Common myeloid progenitor, CD34-positive (primary cell): ENCODE measurements around the gene ERH.
"Not testable (repeated sequence)": the region's sequence is repeated elsewhere in the genome, so short reads cannot be mapped to it uniquely, and the experiment has no call there.

Experiments
- CTCF ChIA-PET: fragments of 350-600 bp; sonication (Branson Sonifier 250); formaldehyde crosslinking; loops from one replicate; lab custom pipeline; 2021; ENCODE audit warnings: antibody characterized with exemption; lab: Charles Lee
- POLR2A ChIA-PET: fragments of 350-600 bp; sonication (Branson Sonifier 250); formaldehyde crosslinking; loops from one replicate; lab custom pipeline; 2021; ENCODE audit warnings: antibody characterized with exemption; lab: Charles Lee
- DNase-seq, 3 donors: peaks; one replicate each; pipeline versions ENCODE4 v3.0.0 to v3.0.0-alpha.2; 2013
- H3K27ac ChIP-seq, 2 experiments: 1 replicate in 1 of 2; 2 replicates in 1 of 2; pipeline ENCODE4 v1.7.0; 2013; ENCODE audit warnings: inconsistent platforms in 2 of 2, low read length in 2 of 2, mild to moderate bottlenecking in 2 of 2, low read depth in 1 of 2, moderate library complexity in 1 of 2; ENCODE audit not compliant: severe bottlenecking in 2 of 2, insufficient read depth in 1 of 2, poor library complexity in 1 of 2
- H3K27me3 ChIP-seq, 5 experiments: replicated peaks in 2 of 5; 1 replicate in 3 of 5; 2 replicates in 2 of 5; pipeline versions ENCODE4 v1.6.1 to v1.7.0; 2013; ENCODE audit warnings: low read length in 4 of 5, mild to moderate bottlenecking in 2 of 5, moderate library complexity in 2 of 5, inconsistent platforms in 1 of 5; ENCODE audit not compliant: insufficient read depth in 5 of 5, control insufficient read depth in 4 of 5
- H3K36me3 ChIP-seq, 4 experiments: 1 replicate in 2 of 4; 2 replicates in 2 of 4; pipeline versions ENCODE4 v1.6.1 to v1.7.0; 2013; ENCODE audit warnings: low read length in 3 of 4, control low read depth in 1 of 4, mild to moderate bottlenecking in 1 of 4; ENCODE audit not compliant: control insufficient read depth in 4 of 4, insufficient read depth in 4 of 4
- H3K4me1 ChIP-seq, 4 experiments: 1 replicate in 3 of 4; 2 replicates in 1 of 4; pipeline versions ENCODE4 v1.6.1 to v1.7.1; 2013; ENCODE audit warnings: low read length in 3 of 4, mild to moderate bottlenecking in 3 of 4, control low read depth in 1 of 4, inconsistent platforms in 1 of 4, moderate library complexity in 1 of 4; ENCODE audit not compliant: control insufficient read depth in 4 of 4, insufficient read depth in 4 of 4; ENCODE audit errors: control extremely low read depth in 1 of 4
- H3K4me3 ChIP-seq, 7 experiments: 1 replicate in 4 of 7; 2 replicates in 3 of 7; pipeline versions ENCODE4 v1.5.1 to v1.7.0; 2013; ENCODE audit warnings: mild to moderate bottlenecking in 7 of 7, low read length in 6 of 7, moderate library complexity in 6 of 7, inconsistent platforms in 2 of 7, low read depth in 2 of 7, control low read depth in 1 of 7; ENCODE audit not compliant: insufficient read depth in 4 of 7, control insufficient read depth in 1 of 7; ENCODE audit errors: extremely low read depth in 1 of 7
- H3K9me3 ChIP-seq, 5 experiments: 1 replicate in 4 of 5; 2 replicates in 1 of 5; pipeline versions ENCODE4 v1.6.1 to v1.7.1; 2013; ENCODE audit warnings: low read length in 4 of 5, mild to moderate bottlenecking in 2 of 5, inconsistent platforms in 1 of 5, low read depth in 1 of 5, moderate library complexity in 1 of 5; ENCODE audit not compliant: control insufficient read depth in 4 of 5, insufficient read depth in 2 of 5; ENCODE audit errors: control extremely low read depth in 1 of 5
- WGBS: methylation state at CpG from one replicate; pipeline ENCODE4 v1.1.5; 2013; ENCODE audit not compliant: insufficient coverage; 5-methylcytosine and 5-hydroxymethylcytosine counted together

ERH gene

GRCh38 chr14:69429643-69430042 is 31.5 kb upstream of the ERH start:
- Histone ChIP-seq H3K9me3 (peaks cover 0 to 4% (median 0%) of the 10 kb centered on the region in 5 experiments), H3K4me3 (no peak overlapping the region), H3K36me3 (peaks cover 15 to 32% (median 18%) of the 10 kb centered on the region in 4 experiments), H3K27me3 (no peaks in the 10 kb centered on the region), H3K4me1 (peaks cover 0 to 5% (median 0%) of the 10 kb centered on the region in 4 experiments), H3K27ac (no peak overlapping the region)
- POLR2A ChIA-PET, result no interaction called here
- CTCF ChIA-PET, result no interaction called here
- no peak for DNase-seq

GRCh38 chr14:69428289-69428998 is 30.3 kb upstream of the ERH start:
- ChIA-PET POLR2A (no interaction called here), CTCF (interaction anchor here (0.6 to 0.9 kb wide), 2 partner anchors 13 to 490 kb away, joined by 3 read pairs; no protein-coding TSS in a partner anchor)
- Histone ChIP-seq H3K27me3 (no peaks in the 10 kb centered on the region), H3K36me3 (peaks cover 16 to 38% (median 22%) of the 10 kb centered on the region in 4 experiments), H3K4me3 (no peak overlapping the region), H3K9me3 (peaks cover 0 to 4% (median 0%) of the 10 kb centered on the region in 5 experiments), H3K4me1 (peaks cover 0 to 3% (median 0%) of the 10 kb centered on the region in 4 experiments), H3K27ac (no peak overlapping the region)
- peak in 2 of 3 donors; percentile 2 to 3 for DNase-seq
- 89% methylated on average over 6 of the region's 6 CpGs for WGBS

GRCh38 chr14:69427596-69427995 is 29.5 kb upstream of the ERH start:
- WGBS, result 100% methylated on average over 1 of the region's 1 CpG
- Histone ChIP-seq H3K4me3 (no peak overlapping the region), H3K36me3 (peaks cover 16 to 38% (median 23%) of the 10 kb centered on the region in 4 experiments), H3K27me3 (no peaks in the 10 kb centered on the region), H3K4me1 (peaks cover 0 to 3% (median 0%) of the 10 kb centered on the region in 4 experiments), H3K27ac (no peak overlapping the region), H3K9me3 (peaks cover 0 to 4% (median 0%) of the 10 kb centered on the region in 5 experiments)
- DNase-seq, result no peak
- POLR2A ChIA-PET, result no interaction called here
- CTCF ChIA-PET, result no interaction called here

GRCh38 chr14:69424149-69424923 is 26.2 kb upstream of the ERH start:
- no peak for DNase-seq

GRCh38 chr14:69423279-69423678 is 25.2 kb upstream of the ERH start:
- Histone ChIP-seq H3K4me1 (no peaks in the 10 kb centered on the region), H3K9me3 (peaks cover 0 to 7% (median 3%) of the 10 kb centered on the region in 5 experiments), H3K27me3 (no peaks in the 10 kb centered on the region), H3K4me3 (no peak overlapping the region), H3K36me3 (peaks cover 11 to 36% (median 19%) of the 10 kb centered on the region in 4 experiments), H3K27ac (no peak overlapping the region)
- CTCF ChIA-PET, result no interaction called here
- POLR2A ChIA-PET, result no interaction called here
- no peak for DNase-seq
- 100% methylated on average over 4 of the region's 4 CpGs for WGBS

More at GRCh38 chr14:69424149-69424923, 26.2 kb upstream of the ERH start:
- 94% methylated on average over 2 of the region's 2 CpGs for WGBS
- ChIA-PET POLR2A (no interaction called here), CTCF (interaction anchor here (0.6 to 1.3 kb wide), 2 partner anchors 28 to 57 kb away, joined by 3 read pairs; no protein-coding TSS in a partner anchor)
- Histone ChIP-seq H3K4me3 (no peak overlapping the region), H3K27me3 (no peaks in the 10 kb centered on the region), H3K9me3 (peaks cover 0 to 7% (median 3%) of the 10 kb centered on the region in 5 experiments), H3K27ac (no peak overlapping the region), H3K4me1 (peaks cover 0 to 3% (median 0%) of the 10 kb centered on the region in 4 experiments), H3K36me3 (peaks cover 16 to 41% (median 21%) of the 10 kb centered on the region in 4 experiments)

- POLR2A ChIA-PET, H3K4me1 ChIP-seq, CTCF ChIA-PET, H3K27me3 ChIP-seq, DNase-seq, H3K9me3 ChIP-seq, H3K4me3 ChIP-seq, H3K27ac ChIP-seq, H3K36me3 ChIP-seq: not testable (repeated sequence)
- WGBS, result no CpG with 5 or more reads among the region's 4 CpGs
Measured at GRCh38 chr14:69416087-69416486, 18.0 kb upstream of the ERH start.
